ENCODE measurements around the gene FBXO28. TPM values are rescaled to one million over a fixed set of nuclear protein-coding genes. Genes with fewer than 3 reads are reported as not detected.

FBXO28 gene
- total and polyA plus RNA-seq, 5 donors: 7.7 to 19.9 (median 19.0) TPM

GRCh38 chr1:224188286-224188685, 74.4 kb downstream of the FBXO28 start:
- ATAC-seq (no peak), DNase-seq (no peak)
- H3K4me3 ChIP-seq (ENCODE audit: low read length): no peak overlapping the region
- no peaks in the 10 kb centered on the region for H3K27me3 ChIP-seq (ENCODE audit: control insufficient read depth, insufficient read depth)
- no peaks in the 10 kb centered on the region for H3K9me3 ChIP-seq (ENCODE audit: control insufficient read depth, low read length)
- WGBS: 98% methylated on average over 2 of the region's 2 CpGs
- intact Hi-C loops (cut with DNase I): loop anchor here in 1 of 4 donors (10.0 kb wide), 1 partner anchor 57 kb away; no protein-coding TSS in a partner anchor
- peaks cover 6% of the 10 kb centered on the region for H3K4me1 ChIP-seq (ENCODE audit: control insufficient read depth, insufficient read depth, low read length)
- no peak overlapping the region for H3K27ac ChIP-seq (ENCODE audit: low read length)

- ATAC-seq (no peak), DNase-seq (no peak)
- WGBS: 94% methylated on average over 7 of the region's 7 CpGs
These were observed 75.7 kb downstream of the FBXO28 start for GRCh38 chr1:224189561-224189960.

GRCh38 chr1:224192082-224192788, 78.3 kb downstream of the FBXO28 start:
- ATAC-seq (no peak), DNase-seq (no peak)
- Histone ChIP-seq H3K27ac (ENCODE audit: low read length) (no peak overlapping the region), H3K9me3 (ENCODE audit: control insufficient read depth, low read length) (no peaks in the 10 kb centered on the region), H3K4me1 (ENCODE audit: control insufficient read depth, insufficient read depth, low read length) (no peaks in the 10 kb centered on the region), H3K4me3 (ENCODE audit: low read length) (no peak overlapping the region), H3K27me3 (ENCODE audit: control insufficient read depth, insufficient read depth) (no peaks in the 10 kb centered on the region)
- intact Hi-C loops (cut with DNase I): no loop called here
- 69% methylated on average over 5 of the region's 5 CpGs for WGBS

More at GRCh38 chr1:224189561-224189960, 75.7 kb downstream of the FBXO28 start:
- intact Hi-C loops (cut with DNase I): loop anchor here in 1 of 4 donors (10.0 kb wide), 1 partner anchor 55 kb away; no protein-coding TSS in a partner anchor
- peaks cover 4% of the 10 kb centered on the region for H3K4me1 ChIP-seq (ENCODE audit: control insufficient read depth, insufficient read depth, low read length)
- H3K27ac ChIP-seq (ENCODE audit: low read length): no peak overlapping the region
- H3K4me3 ChIP-seq (ENCODE audit: low read length): no peak overlapping the region
- H3K9me3 ChIP-seq (ENCODE audit: control insufficient read depth, low read length): no peaks in the 10 kb centered on the region
- no peaks in the 10 kb centered on the region for H3K27me3 ChIP-seq (ENCODE audit: control insufficient read depth, insufficient read depth)

- 98% methylated on average over 8 of the region's 8 CpGs for WGBS
- no peak overlapping the region for H3K27ac ChIP-seq (ENCODE audit: low read length)
- intact Hi-C loops (cut with DNase I): no loop called here
These were observed 79.5 kb downstream of the FBXO28 start for GRCh38 chr1:224193319-224193966.

GRCh38 chr1:224196813-224197600, 83.1 kb downstream of the FBXO28 start:
- no peaks in the 10 kb centered on the region for H3K27me3 ChIP-seq (ENCODE audit: control insufficient read depth, insufficient read depth)
- H3K4me1 ChIP-seq (ENCODE audit: control insufficient read depth, insufficient read depth, low read length): no peaks in the 10 kb centered on the region
- intact Hi-C loops (cut with DNase I): no loop called here
- H3K27ac ChIP-seq (ENCODE audit: low read length): no peak overlapping the region
- DNase-seq (peak in 1 of 3 donors; percentile 11), ATAC-seq (no peak)
- 71% methylated on average over 5 of the region's 5 CpGs for WGBS
- no peak overlapping the region for H3K4me3 ChIP-seq (ENCODE audit: low read length)
- no peaks in the 10 kb centered on the region for H3K9me3 ChIP-seq (ENCODE audit: control insufficient read depth, low read length)

More at GRCh38 chr1:224193319-224193966, 79.5 kb downstream of the FBXO28 start:
- Histone ChIP-seq H3K4me1 (ENCODE audit: control insufficient read depth, insufficient read depth, low read length) (no peaks in the 10 kb centered on the region), H3K27me3 (ENCODE audit: control insufficient read depth, insufficient read depth) (no peaks in the 10 kb centered on the region), H3K4me3 (ENCODE audit: low read length) (no peak overlapping the region), H3K9me3 (ENCODE audit: control insufficient read depth, low read length) (no peaks in the 10 kb centered on the region)
- ATAC-seq (no peak), DNase-seq (no peak)

GRCh38 chr1:224198572-224198971, 84.7 kb downstream of the FBXO28 start:
- H3K27ac ChIP-seq (ENCODE audit: low read length): no peak overlapping the region
- H3K9me3 ChIP-seq (ENCODE audit: control insufficient read depth, low read length): no peaks in the 10 kb centered on the region
- H3K27me3 ChIP-seq (ENCODE audit: control insufficient read depth, insufficient read depth): no peaks in the 10 kb centered on the region
- H3K4me3 ChIP-seq (ENCODE audit: low read length): no peak overlapping the region
- DNase-seq (peak in 1 of 3 donors; percentile 16), ATAC-seq (no peak)
- intact Hi-C loops (cut with DNase I): no loop called here
- no peaks in the 10 kb centered on the region for H3K4me1 ChIP-seq (ENCODE audit: control insufficient read depth, insufficient read depth, low read length)
- 93% methylated on average over 4 of the region's 4 CpGs for WGBS

GRCh38 chr1:224199679-224200078, 85.8 kb downstream of the FBXO28 start:
- no peaks in the 10 kb centered on the region for H3K9me3 ChIP-seq (ENCODE audit: control insufficient read depth, low read length)
- ATAC-seq (no peak), DNase-seq (no peak)
- H3K27me3 ChIP-seq (ENCODE audit: control insufficient read depth, insufficient read depth): no peaks in the 10 kb centered on the region
- H3K4me3 ChIP-seq (ENCODE audit: low read length): no peak overlapping the region
- no peak overlapping the region for H3K27ac ChIP-seq (ENCODE audit: low read length)
- intact Hi-C loops (cut with DNase I): no loop called here
- no peaks in the 10 kb centered on the region for H3K4me1 ChIP-seq (ENCODE audit: control insufficient read depth, insufficient read depth, low read length)
- 81% methylated on average over 2 of the region's 2 CpGs for WGBS

GRCh38 chr1:224201383-224201782, 87.5 kb downstream of the FBXO28 start:
- no peak for ATAC-seq
- DNase-seq: no peak
- no peak overlapping the region for H3K27ac ChIP-seq (ENCODE audit: low read length)
- H3K4me3 ChIP-seq (ENCODE audit: low read length): no peak overlapping the region
- H3K9me3 ChIP-seq (ENCODE audit: control insufficient read depth, low read length): no peaks in the 10 kb centered on the region
- 80% methylated on average over 5 of the region's 5 CpGs for WGBS
- no peaks in the 10 kb centered on the region for H3K27me3 ChIP-seq (ENCODE audit: control insufficient read depth, insufficient read depth)
- no peaks in the 10 kb centered on the region for H3K4me1 ChIP-seq (ENCODE audit: control insufficient read depth, insufficient read depth, low read length)
- intact Hi-C loops (cut with DNase I): no loop called here

GRCh38 chr1:224201853-224202252, 87.9 kb downstream of the FBXO28 start:
- intact Hi-C loops (cut with DNase I): no loop called here
- H3K9me3 ChIP-seq (ENCODE audit: control insufficient read depth, low read length): no peaks in the 10 kb centered on the region
- no peak for DNase-seq
- ATAC-seq: no peak
- no peaks in the 10 kb centered on the region for H3K4me1 ChIP-seq (ENCODE audit: control insufficient read depth, insufficient read depth, low read length)
- H3K27me3 ChIP-seq (ENCODE audit: control insufficient read depth, insufficient read depth): no peaks in the 10 kb centered on the region
- no peak overlapping the region for H3K4me3 ChIP-seq (ENCODE audit: low read length)
- WGBS: 95% methylated on average over 4 of the region's 4 CpGs
- no peak overlapping the region for H3K27ac ChIP-seq (ENCODE audit: low read length)

- no peaks in the 10 kb centered on the region for H3K4me1 ChIP-seq (ENCODE audit: control insufficient read depth, insufficient read depth, low read length)
- no peaks in the 10 kb centered on the region for H3K9me3 ChIP-seq (ENCODE audit: control insufficient read depth, low read length)
- DNase-seq (peak; percentile 36 to 83 (median 79)), ATAC-seq (peak; percentile 48 to 58)
- intact Hi-C loops (cut with DNase I): no loop called here
- WGBS: 47% methylated on average over 8 of the region's 8 CpGs
- H3K27me3 ChIP-seq (ENCODE audit: control insufficient read depth, insufficient read depth): no peaks in the 10 kb centered on the region
- H3K27ac ChIP-seq (ENCODE audit: low read length): no peak overlapping the region
- H3K4me3 ChIP-seq (ENCODE audit: low read length): no peak overlapping the region
These were observed 89.5 kb downstream of the FBXO28 start for GRCh38 chr1:224203243-224204016.
